Measurements from ENCODE around the gene CPED1. TPM values are rescaled to one million over a fixed set of nuclear protein-coding genes. Genes with fewer than 3 reads are reported as not detected.

CPED1 gene
- total and polyA plus RNA-seq, 10 of the 15 experiments (the other 5 are each of a cell fraction or from before 2014, with no cell fraction given), result 0.01 to 0.77 (median 0.10) TPM; not detected in 1

GRCh38 chr7:121304102-121304658, 315.7 kb downstream of the CPED1 start:
- H3K27ac ChIP-seq (ENCODE audit: control insufficient read depth, insufficient read depth), result no peak overlapping the region
- intact Hi-C loops (cut with micrococcal nuclease; ENCODE audit: unreplicated experiment), result loop anchor here (10.0 kb wide), 1 partner anchor 231 kb away; no protein-coding TSS in a partner anchor
- ATAC-seq, result no peak
- no peaks in the 10 kb centered on the region for H3K36me3 ChIP-seq (ENCODE audit: control insufficient read depth in 2 of 2, insufficient read depth in 2 of 2, low read length in 1 of 2)
- BruUV-seq (replicated peaks), result no TSS peak
- 82% methylated on average over 1 of the region's 1 CpG for WGBS (ENCODE audit: insufficient coverage, insufficient replicate concordance, low lambda C conversion rate, missing lambda C conversion rate)
- H4K20me1 ChIP-seq (ENCODE audit: control insufficient read depth, insufficient read depth), result no peaks in the 10 kb centered on the region
- H2AFZ ChIP-seq (ENCODE audit: control insufficient read depth, low read depth, low read length), result no peak overlapping the region
- no peak overlapping the region for H3K4me3 ChIP-seq
- in situ Hi-C loops (cut with MboI), result no loop called here
- ChIA-PET SMC1A (ENCODE audit: uncharacterized antibody, unreplicated experiment) (interaction anchor here (1.1 to 2.3 kb wide), 2 partner anchors 9 to 25 kb away, joined by 4 to 12 read pairs; no protein-coding TSS in a partner anchor), CTCF (interaction anchor here (1.3 to 1.6 kb wide), 3 partner anchors 25 to 690 kb away, joined by 3 to 4 read pairs (median 3); no protein-coding TSS in a partner anchor), POLR2A (interaction anchor here (1.3 kb wide), 1 partner anchor 9 kb away, joined by 3 read pairs; no protein-coding TSS in a partner anchor), RAD21 (ENCODE audit: unreplicated experiment) (interaction anchor here (1.2 to 1.3 kb wide), 2 partner anchors 10 to 140 kb away, joined by 3 to 4 read pairs; no protein-coding TSS in a partner anchor)
- no peak for DNase-seq (ENCODE audit: low read depth, low spot score)
- peaks cover 31% of the 10 kb centered on the region for H3K4me1 ChIP-seq (ENCODE audit: control insufficient read depth, insufficient read depth, low read length)
- no peaks in the 10 kb centered on the region; the same call in 1 of the 3 replicates for H3K9me3 ChIP-seq (replicated peaks; ENCODE audit: control insufficient read depth, insufficient read depth, low read length)
- H3K79me2 ChIP-seq (ENCODE audit: control insufficient read depth, insufficient read depth, low read length), result no peaks in the 10 kb centered on the region
- FAIRE-seq, result no peak
- no peaks in the 10 kb centered on the region for H3K27me3 ChIP-seq (replicated peaks in 1 of 2; ENCODE audit: control insufficient read depth in 2 of 2, insufficient read depth in 2 of 2, low read length in 1 of 2)
- no peak for TF ChIP-seq SREBF1 (IDR thresholded peaks at IDR 0.05; ENCODE audit: low read length)
- TF ChIP-seq SUPT20H (IDR thresholded peaks at IDR 0.05; ENCODE audit: borderline replicate concordance, control insufficient read depth, low read depth, low read length), result no peak
- TF ChIP-seq TBL1XR1 (IDR thresholded peaks at IDR 0.05; ENCODE audit: low read depth, low read length), result no peak
- TF ChIP-seq, protein P1, sequence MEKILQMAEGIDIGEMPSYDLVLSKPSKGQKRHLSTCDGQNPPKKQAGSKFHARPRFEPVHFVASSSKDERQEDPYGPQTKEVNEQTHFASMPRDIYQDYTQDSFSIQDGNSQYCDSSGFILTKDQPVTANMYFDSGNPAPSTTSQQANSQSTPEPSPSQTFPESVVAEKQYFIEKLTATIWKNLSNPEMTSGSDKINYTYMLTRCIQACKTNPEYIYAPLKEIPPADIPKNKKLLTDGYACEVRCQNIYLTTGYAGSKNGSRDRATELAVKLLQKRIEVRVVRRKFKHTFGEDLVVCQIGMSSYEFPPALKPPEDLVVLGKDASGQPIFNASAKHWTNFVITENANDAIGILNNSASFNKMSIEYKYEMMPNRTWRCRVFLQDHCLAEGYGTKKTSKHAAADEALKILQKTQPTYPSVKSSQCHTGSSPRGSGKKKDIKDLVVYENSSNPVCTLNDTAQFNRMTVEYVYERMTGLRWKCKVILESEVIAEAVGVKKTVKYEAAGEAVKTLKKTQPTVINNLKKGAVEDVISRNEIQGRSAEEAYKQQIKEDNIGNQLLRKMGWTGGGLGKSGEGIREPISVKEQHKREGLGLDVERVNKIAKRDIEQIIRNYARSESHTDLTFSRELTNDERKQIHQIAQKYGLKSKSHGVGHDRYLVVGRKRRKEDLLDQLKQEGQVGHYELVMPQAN (conservative IDR thresholded peaks at IDR 0.05), result no peak
- TF ChIP-seq EED (IDR thresholded peaks at IDR 0.05; ENCODE audit: low read depth), result no peak
- TF ChIP-seq CHD2 (IDR thresholded peaks at IDR 0.05; ENCODE audit: borderline replicate concordance, low read depth, low read length), result no peak
- no peak overlapping the region for H3K9ac ChIP-seq (ENCODE audit: control insufficient read depth, insufficient read depth, low read length)
- no peak overlapping the region for H3K4me2 ChIP-seq (ENCODE audit: control insufficient read depth, insufficient read depth)
